ENCODE results near the gene KCNJ4.
"Not testable (repeated sequence)": the region's sequence is repeated elsewhere in the genome, so short reads cannot be mapped to it uniquely, and the experiment has no call there.

DNA sequence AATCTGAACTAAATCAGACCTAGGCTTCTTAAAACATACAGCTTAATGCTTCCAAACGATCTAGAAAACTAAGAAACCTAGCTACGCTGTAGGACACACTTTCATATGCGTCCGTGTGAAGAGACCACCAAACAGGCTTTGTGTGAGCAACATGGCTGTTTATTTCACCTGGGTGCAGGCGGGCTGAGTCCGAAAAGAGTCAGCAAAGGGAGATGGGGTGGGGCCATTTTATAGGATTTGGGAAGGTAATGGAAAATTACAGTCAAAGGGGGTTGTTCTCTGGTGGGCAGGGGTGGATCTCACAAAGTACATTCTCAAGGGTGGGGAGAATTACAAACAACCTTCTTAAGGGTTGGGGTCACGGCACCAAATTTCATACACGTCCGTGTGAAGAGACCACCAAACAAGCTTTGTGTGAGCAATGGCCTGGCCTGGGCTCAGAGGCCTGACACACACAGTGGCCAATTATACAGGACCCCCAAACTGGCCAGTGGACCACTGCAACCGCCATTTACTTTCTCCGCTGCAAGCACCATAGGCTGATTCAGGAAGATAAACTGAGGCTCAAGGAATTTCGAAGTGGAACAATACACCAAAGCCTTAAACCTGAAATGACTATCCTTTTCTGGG, 58.4 kb downstream of the KCNJ4 start:
- TF ChIP-seq, protein P1, sequence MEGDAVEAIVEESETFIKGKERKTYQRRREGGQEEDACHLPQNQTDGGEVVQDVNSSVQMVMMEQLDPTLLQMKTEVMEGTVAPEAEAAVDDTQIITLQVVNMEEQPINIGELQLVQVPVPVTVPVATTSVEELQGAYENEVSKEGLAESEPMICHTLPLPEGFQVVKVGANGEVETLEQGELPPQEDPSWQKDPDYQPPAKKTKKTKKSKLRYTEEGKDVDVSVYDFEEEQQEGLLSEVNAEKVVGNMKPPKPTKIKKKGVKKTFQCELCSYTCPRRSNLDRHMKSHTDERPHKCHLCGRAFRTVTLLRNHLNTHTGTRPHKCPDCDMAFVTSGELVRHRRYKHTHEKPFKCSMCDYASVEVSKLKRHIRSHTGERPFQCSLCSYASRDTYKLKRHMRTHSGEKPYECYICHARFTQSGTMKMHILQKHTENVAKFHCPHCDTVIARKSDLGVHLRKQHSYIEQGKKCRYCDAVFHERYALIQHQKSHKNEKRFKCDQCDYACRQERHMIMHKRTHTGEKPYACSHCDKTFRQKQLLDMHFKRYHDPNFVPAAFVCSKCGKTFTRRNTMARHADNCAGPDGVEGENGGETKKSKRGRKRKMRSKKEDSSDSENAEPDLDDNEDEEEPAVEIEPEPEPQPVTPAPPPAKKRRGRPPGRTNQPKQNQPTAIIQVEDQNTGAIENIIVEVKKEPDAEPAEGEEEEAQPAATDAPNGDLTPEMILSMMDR (IDR thresholded peaks at IDR 0.05) = not testable (repeated sequence)
- not testable (repeated sequence) for TF ChIP-seq POLR2A (IDR thresholded peaks at IDR 0.05)

Measured in Peyer's patch (tissue), 4 donors.